Stimulated activated naive CD8-positive, alpha-beta T cell treated with anti-CD3 and anti-CD28 coated beads, Interleukin-15, Interleukin-2, amounts not matched to agents 100 U/mL and 50 U/mL, for 24 hours (primary cell): ENCODE data around the gene MSMO1.
"Not testable (repeated sequence)": the region's sequence is repeated elsewhere in the genome, so short reads cannot be mapped to it uniquely, and the experiment has no call there.

Experiments
- ATAC-seq: fragments of 150-1000 bp; cut with Tn5 transposase; one replicate; pipeline ENCODE4 v1.10.0; 2021
- DNase-seq: peaks from one replicate; pipeline ENCODE4 v3.0.0; 2021

MSMO1 gene

GRCh38 chr4:165324236-165324917, 3.1 kb upstream of the MSMO1 start:
- DNase-seq (no peak), ATAC-seq (no peak)

GRCh38 chr4:165324918-165325304, 2.6 kb upstream of the MSMO1 start:
- no peak for ATAC-seq
- DNase-seq = no peak

DNA sequence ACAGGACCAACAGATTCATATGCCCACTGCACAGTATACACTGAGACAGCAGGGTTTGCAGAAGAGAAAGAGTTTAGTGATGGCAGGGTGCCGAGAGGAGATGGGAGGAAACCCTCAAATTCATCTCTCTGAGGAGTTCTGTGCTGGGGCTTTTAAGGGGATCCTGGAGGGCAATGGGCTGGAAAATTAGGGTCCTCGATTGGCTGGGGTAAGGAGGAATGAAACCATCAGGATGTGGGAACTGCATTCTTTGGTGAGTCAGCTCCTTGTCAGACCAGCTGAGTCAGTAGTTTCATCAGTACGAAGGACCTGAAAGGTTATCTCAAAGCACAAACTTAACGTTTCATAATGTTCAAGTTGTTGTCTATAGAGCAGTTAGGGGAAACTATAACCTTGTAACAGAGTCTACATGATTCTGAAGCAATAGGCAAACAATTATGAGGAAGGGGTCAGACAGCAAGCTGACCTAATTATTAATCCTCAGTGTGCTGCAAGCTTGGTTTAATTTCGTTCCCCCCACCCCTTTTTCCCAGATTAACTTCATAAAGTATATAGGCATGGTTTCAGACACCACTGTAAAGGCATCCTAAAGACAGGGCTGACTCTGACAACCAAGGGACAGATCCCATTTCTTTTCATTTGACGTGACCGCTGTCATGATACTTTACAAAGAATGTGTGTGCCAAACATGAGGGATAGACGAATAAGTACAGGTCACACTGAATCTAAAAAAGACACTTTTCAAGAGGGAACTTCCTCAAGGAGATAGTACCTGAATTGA, 1.5 kb upstream of the MSMO1 start:
- DNase-seq (peak; percentile 7), ATAC-seq (no peak)

- DNase-seq (peak; percentile 17), ATAC-seq (no peak)
These were observed 648 bp upstream of the MSMO1 start for GRCh38 chr4:165326831-165327210.

GRCh38 chr4:165328101-165328425, 594 bp downstream of the MSMO1 start:
- no peak for ATAC-seq
- no peak for DNase-seq

DNA sequence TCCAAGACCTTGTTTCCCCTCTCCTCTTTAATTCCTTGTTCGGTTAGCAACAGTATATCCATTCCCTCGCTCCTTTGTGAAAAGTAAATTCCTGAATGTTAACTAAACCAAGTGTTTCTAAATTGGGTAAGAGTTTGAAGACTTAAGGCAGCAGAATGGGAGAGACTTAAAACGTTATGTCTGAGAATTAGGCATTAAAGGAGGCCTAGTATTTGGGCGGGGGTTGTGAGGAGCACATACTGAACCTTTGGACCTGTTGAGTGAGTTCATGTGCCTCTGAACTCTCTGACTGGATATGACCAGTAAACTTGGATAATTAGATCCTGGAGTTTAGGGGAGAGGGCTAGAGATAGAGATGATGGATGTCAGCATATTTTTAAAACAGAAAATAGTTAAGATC, 1.2 kb downstream of the MSMO1 start:
- ATAC-seq = no peak

GRCh38 chr4:165330071-165330470, 2.6 kb downstream of the MSMO1 start:
- no peak for DNase-seq
- no peak for ATAC-seq

More for the DNA sequence above, 1.2 kb downstream of the MSMO1 start:
- DNase-seq = no peak

DNA sequence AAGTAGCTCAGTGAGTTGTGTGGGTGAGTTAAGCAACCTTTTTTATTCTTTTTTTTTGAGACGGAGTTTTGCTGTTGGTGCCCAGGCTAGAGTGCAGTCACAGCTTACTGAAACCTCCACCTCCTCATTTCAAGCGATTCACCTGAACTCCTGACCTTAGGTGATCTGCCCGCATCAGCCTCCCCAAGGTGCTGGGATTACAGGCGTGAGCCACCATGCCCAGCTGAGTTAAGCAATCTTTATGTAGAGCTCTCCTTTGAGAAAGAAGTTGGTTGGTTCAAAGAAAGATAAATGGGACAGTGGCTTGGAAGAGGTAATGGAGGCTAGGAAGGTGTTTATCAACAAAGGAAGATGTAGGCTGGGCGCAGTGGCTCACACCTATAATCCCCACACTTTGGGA, 3.2 kb downstream of the MSMO1 start:
- DNase-seq (no peak), ATAC-seq (no peak)

DNA sequence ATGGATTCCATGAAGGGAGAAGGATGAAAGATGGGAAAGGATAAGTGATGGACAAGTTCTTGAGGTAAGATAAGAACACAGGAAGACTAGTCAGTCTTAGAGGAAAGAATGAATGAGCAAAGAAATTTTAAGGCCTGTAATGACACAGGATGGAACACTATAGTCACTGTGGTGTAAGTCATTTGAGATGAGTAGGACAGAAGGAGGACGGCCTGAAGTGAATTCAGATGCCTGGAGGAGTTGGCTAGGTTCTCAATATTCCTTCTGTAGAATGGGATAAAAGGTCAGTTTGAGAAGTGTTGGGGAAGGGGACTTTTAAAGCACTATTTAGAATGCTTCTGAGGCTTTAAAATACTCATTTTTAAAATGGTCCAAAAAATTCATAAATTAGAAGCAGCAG, 3.9 kb downstream of the MSMO1 start:
- no peak for DNase-seq
- ATAC-seq = no peak

DNA sequence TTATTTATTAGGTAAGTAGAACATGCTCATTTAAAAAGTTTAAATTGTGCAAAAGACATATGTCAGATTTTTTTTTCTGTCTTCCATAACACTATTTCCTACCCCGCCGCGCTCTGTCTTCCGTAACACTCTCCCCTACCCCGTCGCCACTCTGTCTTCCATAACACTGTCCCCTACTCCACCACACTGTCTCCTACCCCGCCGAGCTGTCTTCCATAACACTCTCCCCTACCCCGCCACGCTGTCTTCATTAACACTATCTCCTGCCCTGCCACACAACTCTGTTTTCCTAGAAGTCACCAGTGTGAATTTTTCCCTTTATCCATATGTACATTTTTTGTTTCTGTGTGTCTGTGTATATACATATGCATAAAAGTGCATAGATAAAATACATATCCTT, 4.4 kb downstream of the MSMO1 start:
- no peak for DNase-seq
- ATAC-seq = no peak

GRCh38 chr4:165332502-165332901, 5.0 kb downstream of the MSMO1 start:
- ATAC-seq = no peak

GRCh38 chr4:165335163-165335703, 7.8 kb downstream of the MSMO1 start:
- DNase-seq (no peak), ATAC-seq (no peak)

More at GRCh38 chr4:165332502-165332901, 5.0 kb downstream of the MSMO1 start:
- DNase-seq = no peak

- DNase-seq = no peak
These were observed 9.3 kb downstream of the MSMO1 start for GRCh38 chr4:165336743-165337142.

GRCh38 chr4:165342340-165342739, 14.9 kb downstream of the MSMO1 start:
- ATAC-seq, DNase-seq: not testable (repeated sequence)

More at GRCh38 chr4:165336743-165337142, 9.3 kb downstream of the MSMO1 start:
- no peak for ATAC-seq

- no peak for DNase-seq
- ATAC-seq = no peak
These were observed 16.1 kb downstream of the MSMO1 start for GRCh38 chr4:165343353-165344191.

DNA sequence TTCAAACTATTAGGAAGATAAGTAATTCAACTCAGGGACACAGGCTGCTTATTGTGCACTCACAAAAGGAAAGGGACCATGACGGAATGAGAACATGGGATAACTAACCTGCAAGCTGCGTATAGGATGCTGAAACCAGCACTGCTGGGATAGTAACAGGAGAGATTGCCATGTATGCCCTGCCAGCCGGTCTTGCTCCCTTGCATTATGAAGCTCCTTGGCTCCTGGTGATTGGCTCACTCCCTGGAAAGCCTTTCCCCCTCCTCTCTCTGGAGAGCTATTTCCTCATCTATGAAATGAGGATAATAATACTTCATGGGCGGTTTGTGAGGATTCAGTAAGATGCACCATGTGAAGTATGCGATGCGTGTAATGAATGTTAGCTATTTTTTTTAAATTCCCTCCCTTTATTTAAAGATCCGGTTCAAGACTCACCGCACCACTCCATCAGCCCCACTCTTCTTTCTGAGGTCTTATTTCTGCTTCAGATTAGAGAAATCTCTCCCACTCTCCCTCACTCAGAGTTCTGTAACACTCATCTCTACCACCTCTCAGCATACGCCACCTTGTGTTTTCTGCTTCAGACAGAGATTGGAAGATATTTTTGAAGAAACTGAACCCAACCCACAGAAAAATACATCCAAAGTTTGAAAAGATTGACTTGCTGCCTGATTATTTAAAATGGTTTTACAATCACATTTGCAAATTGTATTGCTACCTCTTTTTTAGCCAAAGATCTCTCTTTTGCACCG, 18.4 kb downstream of the MSMO1 start:
- ATAC-seq (no peak), DNase-seq (no peak)

GRCh38 chr4:165347647-165348569, 20.4 kb downstream of the MSMO1 start:
- ATAC-seq (no peak), DNase-seq (no peak)

- no peak for DNase-seq
- ATAC-seq = no peak
These were observed 24.1 kb downstream of the MSMO1 start for GRCh38 chr4:165351359-165352130.

- no peak for ATAC-seq
- DNase-seq = peak; percentile 15
These were observed 28.4 kb downstream of the MSMO1 start for GRCh38 chr4:165355900-165356300.

- DNase-seq (no peak), ATAC-seq (no peak)
These were observed 32.0 kb downstream of the MSMO1 start for GRCh38 chr4:165359506-165359905.
